SK-N-SH treated with all-trans-retinoic acid at 6 μM for 48 hours (cell line): ENCODE measurements around the gene SGIP1.

Experiments
- PPARA ChIP-seq: fragments of 250-450 bp; sonication (Bioruptor Pico); IDR thresholded peaks from 2 replicates; pipeline ENCODE4 v1.5.0; 2020; ENCODE audit warnings: mild to moderate bottlenecking, borderline replicate concordance
- TCF4 ChIP-seq: fragments of 250-450 bp; sonication (Bioruptor Pico); IDR thresholded peaks from 2 replicates; pipeline ENCODE4 v1.8.0; 2021; ENCODE audit warnings: mild to moderate bottlenecking, moderate library complexity, borderline replicate concordance
- ZFP30 ChIP-seq: fragments of 450-650 bp; formaldehyde crosslinking; IDR thresholded peaks from 2 replicates; pipeline ENCODE4 v1.5.0; 2022; ENCODE audit warnings: mild to moderate bottlenecking, moderate library complexity
- TF ChIP-seq, protein P1 (sequence below): fragments of 250-450 bp; sonication (Bioruptor Pico); IDR thresholded peaks from 2 replicates; pipeline ENCODE4 v1.5.0; 2020; ENCODE audit warnings: mild to moderate bottlenecking, moderate library complexity
- TF ChIP-seq, protein P2 (sequence below): fragments of 250-450 bp; sonication (Bioruptor Pico); IDR thresholded peaks from 2 replicates; pipeline ENCODE4 v1.8.0; 2020; ENCODE audit warnings: mild to moderate bottlenecking, moderate library complexity, borderline replicate concordance
- TF ChIP-seq, protein P3 (sequence below): fragments of 250-450 bp; sonication (Bioruptor Pico); IDR thresholded peaks from 2 replicates; pipeline ENCODE4 v1.5.1; 2021; ENCODE audit warnings: mild to moderate bottlenecking, moderate library complexity

DNA sequence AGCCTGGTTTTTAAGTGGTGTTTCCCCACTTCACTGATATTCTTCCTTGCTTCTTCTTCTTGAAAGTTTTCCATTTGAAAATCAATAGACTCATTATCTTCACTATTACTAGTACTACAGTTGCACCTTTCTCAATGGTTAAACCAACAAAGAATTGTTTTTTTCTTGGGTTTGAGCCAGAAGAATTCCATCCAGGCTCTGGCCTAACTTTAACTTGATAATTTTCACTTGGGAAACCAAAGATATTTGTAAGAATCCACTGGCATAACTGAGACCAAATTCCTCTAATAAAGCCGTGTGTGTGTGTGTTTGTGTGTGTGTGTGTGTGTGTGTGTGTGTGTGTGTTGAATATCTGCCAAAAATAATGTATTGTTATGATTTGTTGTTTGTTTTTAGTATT, 103.2 kb downstream of the SGIP1 start:
- TF ChIP-seq, protein P1, sequence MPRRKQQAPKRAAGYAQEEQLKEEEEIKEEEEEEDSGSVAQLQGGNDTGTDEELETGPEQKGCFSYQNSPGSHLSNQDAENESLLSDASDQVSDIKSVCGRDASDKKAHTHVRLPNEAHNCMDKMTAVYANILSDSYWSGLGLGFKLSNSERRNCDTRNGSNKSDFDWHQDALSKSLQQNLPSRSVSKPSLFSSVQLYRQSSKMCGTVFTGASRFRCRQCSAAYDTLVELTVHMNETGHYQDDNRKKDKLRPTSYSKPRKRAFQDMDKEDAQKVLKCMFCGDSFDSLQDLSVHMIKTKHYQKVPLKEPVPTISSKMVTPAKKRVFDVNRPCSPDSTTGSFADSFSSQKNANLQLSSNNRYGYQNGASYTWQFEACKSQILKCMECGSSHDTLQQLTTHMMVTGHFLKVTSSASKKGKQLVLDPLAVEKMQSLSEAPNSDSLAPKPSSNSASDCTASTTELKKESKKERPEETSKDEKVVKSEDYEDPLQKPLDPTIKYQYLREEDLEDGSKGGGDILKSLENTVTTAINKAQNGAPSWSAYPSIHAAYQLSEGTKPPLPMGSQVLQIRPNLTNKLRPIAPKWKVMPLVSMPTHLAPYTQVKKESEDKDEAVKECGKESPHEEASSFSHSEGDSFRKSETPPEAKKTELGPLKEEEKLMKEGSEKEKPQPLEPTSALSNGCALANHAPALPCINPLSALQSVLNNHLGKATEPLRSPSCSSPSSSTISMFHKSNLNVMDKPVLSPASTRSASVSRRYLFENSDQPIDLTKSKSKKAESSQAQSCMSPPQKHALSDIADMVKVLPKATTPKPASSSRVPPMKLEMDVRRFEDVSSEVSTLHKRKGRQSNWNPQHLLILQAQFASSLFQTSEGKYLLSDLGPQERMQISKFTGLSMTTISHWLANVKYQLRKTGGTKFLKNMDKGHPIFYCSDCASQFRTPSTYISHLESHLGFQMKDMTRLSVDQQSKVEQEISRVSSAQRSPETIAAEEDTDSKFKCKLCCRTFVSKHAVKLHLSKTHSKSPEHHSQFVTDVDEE: no peak
- TF ChIP-seq, protein P2, sequence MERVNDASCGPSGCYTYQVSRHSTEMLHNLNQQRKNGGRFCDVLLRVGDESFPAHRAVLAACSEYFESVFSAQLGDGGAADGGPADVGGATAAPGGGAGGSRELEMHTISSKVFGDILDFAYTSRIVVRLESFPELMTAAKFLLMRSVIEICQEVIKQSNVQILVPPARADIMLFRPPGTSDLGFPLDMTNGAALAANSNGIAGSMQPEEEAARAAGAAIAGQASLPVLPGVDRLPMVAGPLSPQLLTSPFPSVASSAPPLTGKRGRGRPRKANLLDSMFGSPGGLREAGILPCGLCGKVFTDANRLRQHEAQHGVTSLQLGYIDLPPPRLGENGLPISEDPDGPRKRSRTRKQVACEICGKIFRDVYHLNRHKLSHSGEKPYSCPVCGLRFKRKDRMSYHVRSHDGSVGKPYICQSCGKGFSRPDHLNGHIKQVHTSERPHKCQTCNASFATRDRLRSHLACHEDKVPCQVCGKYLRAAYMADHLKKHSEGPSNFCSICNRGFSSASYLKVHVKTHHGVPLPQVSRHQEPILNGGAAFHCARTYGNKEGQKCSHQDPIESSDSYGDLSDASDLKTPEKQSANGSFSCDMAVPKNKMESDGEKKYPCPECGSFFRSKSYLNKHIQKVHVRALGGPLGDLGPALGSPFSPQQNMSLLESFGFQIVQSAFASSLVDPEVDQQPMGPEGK (CRISPR knock-in tag): no peak
- TF ChIP-seq ZFP30 (no peak), PPARA (CRISPR knock-in tag) (no peak), TCF4 (CRISPR knock-in tag) (no peak)
- TF ChIP-seq, protein P3, sequence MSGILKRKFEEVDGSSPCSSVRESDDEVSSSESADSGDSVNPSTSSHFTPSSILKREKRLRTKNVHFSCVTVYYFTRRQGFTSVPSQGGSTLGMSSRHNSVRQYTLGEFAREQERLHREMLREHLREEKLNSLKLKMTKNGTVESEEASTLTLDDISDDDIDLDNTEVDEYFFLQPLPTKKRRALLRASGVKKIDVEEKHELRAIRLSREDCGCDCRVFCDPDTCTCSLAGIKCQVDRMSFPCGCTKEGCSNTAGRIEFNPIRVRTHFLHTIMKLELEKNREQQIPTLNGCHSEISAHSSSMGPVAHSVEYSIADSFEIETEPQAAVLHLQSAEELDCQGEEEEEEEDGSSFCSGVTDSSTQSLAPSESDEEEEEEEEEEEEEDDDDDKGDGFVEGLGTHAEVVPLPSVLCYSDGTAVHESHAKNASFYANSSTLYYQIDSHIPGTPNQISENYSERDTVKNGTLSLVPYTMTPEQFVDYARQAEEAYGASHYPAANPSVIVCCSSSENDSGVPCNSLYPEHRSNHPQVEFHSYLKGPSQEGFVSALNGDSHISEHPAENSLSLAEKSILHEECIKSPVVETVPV (CRISPR knock-in tag): no peak
